CD4-positive, alpha-beta T cell treated with Interleukin-15 for 4 hours (primary cell): Measurements from ENCODE around the gene ZSCAN4.

Source experiments
- DNase-seq: peaks from one replicate; pipeline ENCODE4 v3.0.0-alpha.2; 2020; ENCODE audit warnings: low spot score

ZSCAN4 gene

GRCh38 chr19:57675881-57676280 is 7.1 kb downstream of the ZSCAN4 start:
- DNase-seq = no peak

- DNase-seq = no peak
Observed at GRCh38 chr19:57682226-57682766, 13.6 kb downstream of the ZSCAN4 start.

- DNase-seq = no peak
Observed at GRCh38 chr19:57686727-57687126, 18.0 kb downstream of the ZSCAN4 start.

GRCh38 chr19:57687363-57688010 is 18.8 kb downstream of the ZSCAN4 start:
- no peak for DNase-seq

- no peak for DNase-seq
Observed at GRCh38 chr19:57688011-57688763, 19.5 kb downstream of the ZSCAN4 start.

- no peak for DNase-seq
Observed at GRCh38 chr19:57689750-57690149, 21.0 kb downstream of the ZSCAN4 start.

- no peak for DNase-seq
Observed at GRCh38 chr19:57701625-57702024, 32.9 kb downstream of the ZSCAN4 start.

GRCh38 chr19:57706346-57706745 is 37.6 kb downstream of the ZSCAN4 start:
- no peak for DNase-seq

GRCh38 chr19:57708641-57709361 is 40.1 kb downstream of the ZSCAN4 start, which contains the start of gene ZNF154:
Gene ZNF154, minus strand, starts transcription at chr19:57709204. Its CDS starts 233 bp downstream, at chr19:57708971.
- peak; percentile 72 for DNase-seq

GRCh38 chr19:57709616-57710015 is 40.9 kb downstream of the ZSCAN4 start:
- no peak for DNase-seq

GRCh38 chr19:57712222-57712621 is 43.5 kb downstream of the ZSCAN4 start:
- DNase-seq = no peak

GRCh38 chr19:57719424-57719823 is 50.7 kb downstream of the ZSCAN4 start:
- DNase-seq = no peak

- no peak for DNase-seq
Observed at GRCh38 chr19:57719901-57720519, 51.3 kb downstream of the ZSCAN4 start.

GRCh38 chr19:57720878-57721277 is 52.1 kb downstream of the ZSCAN4 start:
- DNase-seq = no peak
